ENCODE results near the gene CELSR1. TPM values are rescaled to one million over a fixed set of nuclear protein-coding genes. Genes with fewer than 3 reads are reported as not detected.
"Not testable (repeated sequence)": the region's sequence is repeated elsewhere in the genome, so short reads cannot be mapped to it uniquely, and the experiment has no call there.

CELSR1 gene
- total RNA-seq, 1 donor from 2014 or later = 151 TPM

- DNase-seq (ENCODE audit: low read depth) = peak; percentile 36
Observed at GRCh38 chr22:46484156-46484860, 53.1 kb downstream of the CELSR1 start.

DNA sequence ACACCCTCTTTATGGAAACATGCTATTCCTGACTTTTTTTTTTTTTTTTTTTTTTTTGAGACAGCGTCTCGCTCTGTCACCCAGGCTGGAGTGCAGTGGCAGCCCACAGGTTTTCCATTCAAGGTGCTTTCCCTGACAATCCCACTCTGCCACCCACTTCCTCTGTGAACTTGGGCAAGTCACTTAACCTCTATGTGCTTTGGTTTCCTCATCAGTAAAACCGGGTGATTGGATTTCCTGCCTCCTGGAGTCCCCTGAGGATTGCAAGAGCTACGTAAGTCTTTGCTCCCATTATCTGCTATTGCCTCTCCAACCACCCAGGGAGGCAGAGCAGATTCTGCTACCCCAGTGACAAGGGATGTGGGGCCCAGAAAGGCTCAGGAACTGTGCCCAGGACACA, 54.1 kb downstream of the CELSR1 start:
- DNase-seq (ENCODE audit: low read depth) = peak; percentile 40

DNA sequence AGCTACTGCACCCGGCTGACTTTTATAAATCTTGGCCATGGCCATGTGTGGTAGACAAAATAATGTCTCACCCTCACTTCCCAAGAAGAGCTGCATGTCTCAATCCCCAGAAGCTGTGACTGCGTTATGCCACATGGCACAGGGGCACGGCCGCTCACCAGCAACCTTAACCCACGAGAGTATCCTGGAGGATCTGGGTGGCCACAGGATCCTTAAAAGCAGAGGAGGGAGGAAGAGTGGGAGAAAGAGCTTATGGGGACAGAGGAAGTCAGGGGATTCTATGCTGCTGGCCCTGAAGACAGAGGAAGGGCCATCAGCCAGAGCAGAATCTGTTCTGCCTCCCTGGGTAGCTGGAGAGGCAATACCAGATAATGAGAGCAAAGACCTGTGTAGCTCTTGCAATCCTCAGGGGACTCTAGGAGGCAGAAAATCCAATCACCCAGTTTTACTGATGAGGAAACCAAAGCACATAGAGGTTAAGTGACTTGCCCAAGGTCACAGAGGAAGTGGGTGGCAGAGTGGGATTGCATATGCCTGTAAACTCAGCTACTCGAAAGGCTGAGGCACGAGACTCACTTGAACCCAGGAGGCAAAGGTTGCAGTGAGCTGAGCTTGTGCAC, 55.3 kb downstream of the CELSR1 start:
- no peak for DNase-seq (ENCODE audit: low read depth)

- DNase-seq (ENCODE audit: low read depth) = no peak
Observed at GRCh38 chr22:46481386-46481785, 56.0 kb downstream of the CELSR1 start.

- DNase-seq (ENCODE audit: low read depth) = peak; percentile 53
Observed at GRCh38 chr22:46480396-46480795, 57.0 kb downstream of the CELSR1 start.

- DNase-seq (ENCODE audit: low read depth) = no peak
Observed at GRCh38 chr22:46479046-46479445, 58.4 kb downstream of the CELSR1 start.

DNA sequence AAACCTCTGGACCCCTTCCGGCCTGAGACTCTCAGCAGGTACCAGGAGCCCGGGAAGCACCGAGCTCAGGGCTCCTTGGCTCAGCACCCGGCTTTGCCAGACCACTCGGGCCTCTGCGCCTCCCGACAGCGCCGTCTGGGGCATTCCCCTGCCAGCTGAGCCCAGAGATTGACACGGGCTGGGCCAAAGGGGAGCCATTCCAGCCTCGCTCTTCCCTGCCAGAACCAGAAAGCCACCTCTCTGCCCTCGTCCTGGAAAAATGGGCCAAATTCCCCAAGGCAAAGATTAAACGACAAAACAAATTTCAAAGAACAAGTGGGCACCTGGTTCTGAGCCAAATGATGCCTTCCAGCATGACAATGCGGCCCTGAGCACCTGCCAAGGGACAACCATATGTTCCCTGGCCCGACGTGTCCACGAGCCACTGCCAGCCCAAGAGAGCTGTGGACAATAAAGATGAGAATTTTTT, 59.3 kb downstream of the CELSR1 start:
- DNase-seq (ENCODE audit: low read depth) = no peak

GRCh38 chr22:46476547-46476941, 60.9 kb downstream of the CELSR1 start:
- DNase-seq (ENCODE audit: low read depth) = no peak

DNA sequence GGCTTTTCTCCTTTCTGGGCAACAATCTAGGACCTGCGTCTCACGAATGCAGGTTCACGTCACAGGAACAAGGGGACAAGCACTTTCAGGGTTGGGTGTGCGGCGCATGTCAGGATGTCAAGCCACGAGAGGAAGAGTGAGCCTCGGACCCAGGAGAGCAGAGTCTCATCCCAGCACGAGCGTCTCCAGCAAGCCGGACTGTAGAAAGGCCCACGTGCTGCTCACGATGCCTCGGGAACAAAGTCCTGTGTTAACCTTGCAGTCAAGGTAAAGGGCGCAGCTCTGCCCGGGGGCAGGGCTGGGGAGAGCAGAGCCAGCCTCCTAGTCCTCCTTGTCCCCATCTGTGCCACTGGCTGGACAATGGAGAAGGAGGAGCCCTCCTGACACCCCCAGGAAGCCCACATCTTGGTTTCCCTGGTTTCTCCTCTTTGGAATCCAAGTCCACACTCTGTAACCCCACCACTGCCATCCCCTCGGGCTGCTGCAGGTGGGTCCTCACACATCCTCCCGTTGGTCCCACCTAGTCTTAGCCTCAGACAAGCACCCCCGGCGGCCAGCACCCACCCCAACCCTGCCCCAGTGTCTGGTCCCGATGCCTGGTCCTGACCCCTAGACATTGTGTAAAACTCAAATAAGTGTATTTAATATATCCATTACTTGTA, 63.4 kb downstream of the CELSR1 start:
- DNase-seq (ENCODE audit: low read depth) = no peak

DNA sequence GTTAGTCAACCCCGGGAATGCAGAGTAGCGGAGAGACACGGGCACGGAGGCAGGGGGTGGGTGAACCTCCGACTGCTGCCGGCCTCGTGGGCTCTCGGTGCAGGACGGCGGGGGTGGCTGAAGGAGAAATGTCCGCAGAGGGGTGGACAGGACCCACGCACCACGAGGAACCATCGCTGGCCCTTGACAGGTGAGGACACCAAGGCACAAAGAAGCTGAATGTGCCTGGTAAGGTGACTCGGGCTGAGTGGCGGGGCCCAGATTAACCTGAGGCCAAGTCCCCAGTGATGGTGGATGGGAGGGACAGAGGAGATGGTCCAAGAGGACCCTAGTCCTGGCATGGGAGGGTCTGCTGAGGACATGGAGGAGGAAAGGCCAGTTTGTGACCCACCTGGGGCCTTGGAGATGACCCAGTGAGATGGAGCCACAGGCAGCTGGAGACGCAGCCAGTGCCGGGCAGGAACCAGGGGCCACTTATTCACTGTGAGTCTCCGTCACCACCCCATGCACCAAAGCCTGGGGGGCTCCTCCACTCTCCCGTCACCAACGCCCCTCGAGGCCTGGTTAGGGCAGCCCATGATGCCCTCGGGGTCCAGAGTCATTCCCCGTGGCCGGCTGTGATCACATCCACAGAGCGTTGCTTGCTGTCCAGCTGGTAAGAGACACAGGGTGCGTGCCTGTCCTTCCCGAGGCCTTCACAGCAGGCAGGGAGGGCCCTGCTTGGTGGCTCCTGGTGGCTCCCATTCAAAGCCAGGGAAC, 64.2 kb downstream of the CELSR1 start:
- no peak for DNase-seq (ENCODE audit: low read depth)

DNA sequence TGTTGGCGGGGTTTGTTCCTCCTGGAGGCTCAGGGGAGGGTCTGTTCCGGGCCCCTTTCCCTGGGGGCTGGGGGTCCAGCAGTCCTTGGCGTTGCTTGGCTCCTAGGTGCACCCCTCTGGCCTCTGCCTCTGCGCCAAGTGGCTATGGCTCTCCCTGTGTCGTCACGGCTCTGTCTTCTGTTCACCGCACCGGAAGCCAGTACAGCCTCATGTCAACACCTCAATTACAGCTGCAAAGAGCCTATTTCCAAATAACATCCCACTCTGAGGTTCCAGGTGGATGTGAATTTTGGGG, 64.8 kb downstream of the CELSR1 start:
- DNase-seq (ENCODE audit: low read depth) = no peak

GRCh38 chr22:46471901-46472721, 65.3 kb downstream of the CELSR1 start:
- DNase-seq (ENCODE audit: low read depth) = no peak

DNA sequence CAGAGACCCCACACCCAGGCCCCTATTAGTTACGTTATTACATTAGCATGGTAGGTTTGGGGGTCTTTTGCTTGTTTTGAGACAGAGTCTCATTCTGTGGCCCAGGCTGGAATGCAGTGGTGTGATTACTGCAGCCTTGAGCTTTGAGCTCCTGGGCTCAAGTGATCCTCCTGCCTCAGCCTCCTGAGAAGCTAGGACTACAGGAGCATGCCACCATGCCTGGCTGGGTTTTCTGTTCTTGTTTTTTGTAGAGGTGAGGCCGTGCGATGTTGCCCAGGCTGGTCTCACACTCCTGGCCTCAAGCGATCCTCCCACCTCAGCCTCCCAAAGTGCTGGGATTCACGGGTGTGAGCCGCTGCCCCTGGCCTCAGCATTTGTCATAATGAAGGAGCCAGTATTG, 66.1 kb downstream of the CELSR1 start:
- not testable (repeated sequence) for DNase-seq (ENCODE audit: low read depth)

DNA sequence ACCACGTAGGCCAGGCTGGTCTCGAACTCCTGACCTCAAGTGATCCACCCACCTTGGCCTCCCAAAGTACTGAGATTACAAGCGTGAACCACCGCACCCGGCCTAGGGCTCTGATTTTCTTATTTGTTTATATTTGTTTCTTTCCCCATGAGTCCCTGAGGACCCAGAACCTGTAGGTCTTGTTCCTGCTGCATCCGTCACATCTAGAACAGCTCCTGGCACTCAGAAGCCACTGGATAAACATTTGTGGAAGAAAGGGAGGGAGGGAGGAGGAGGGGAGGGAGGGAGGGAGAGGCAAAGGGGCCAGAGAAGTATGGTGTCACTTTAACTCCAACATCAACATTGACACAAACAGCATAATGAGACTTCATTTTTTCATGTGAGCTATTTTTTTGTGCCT, 67.7 kb downstream of the CELSR1 start:
- no peak for DNase-seq (ENCODE audit: low read depth)

DNA sequence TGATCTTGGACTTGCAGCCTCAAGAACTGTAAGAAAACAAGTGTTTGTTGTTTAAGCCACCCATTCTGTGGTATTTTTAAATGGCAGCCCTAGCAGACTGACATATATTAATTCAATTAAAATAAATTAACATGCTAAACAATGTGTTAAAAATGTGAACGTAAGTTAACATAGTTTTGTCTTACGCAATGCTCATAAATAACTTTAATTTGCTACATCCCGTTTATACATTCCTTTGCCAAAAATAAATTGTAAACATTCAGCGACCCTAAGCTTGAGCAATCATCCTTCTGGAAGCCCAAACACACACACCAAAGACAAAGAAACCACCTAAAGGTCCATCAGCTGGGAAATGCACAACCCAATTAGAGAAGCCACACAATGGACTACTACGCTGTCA, 70.4 kb downstream of the CELSR1 start:
- no peak for DNase-seq (ENCODE audit: low read depth)

- no peak for DNase-seq (ENCODE audit: low read depth)
Observed at GRCh38 chr22:46466255-46466676, 71.2 kb downstream of the CELSR1 start.

GRCh38 chr22:46465793-46466192, 71.6 kb downstream of the CELSR1 start:
- no peak for DNase-seq (ENCODE audit: low read depth)

- DNase-seq (ENCODE audit: low read depth) = no peak
Observed at GRCh38 chr22:46465345-46465720, 72.1 kb downstream of the CELSR1 start.

DNA sequence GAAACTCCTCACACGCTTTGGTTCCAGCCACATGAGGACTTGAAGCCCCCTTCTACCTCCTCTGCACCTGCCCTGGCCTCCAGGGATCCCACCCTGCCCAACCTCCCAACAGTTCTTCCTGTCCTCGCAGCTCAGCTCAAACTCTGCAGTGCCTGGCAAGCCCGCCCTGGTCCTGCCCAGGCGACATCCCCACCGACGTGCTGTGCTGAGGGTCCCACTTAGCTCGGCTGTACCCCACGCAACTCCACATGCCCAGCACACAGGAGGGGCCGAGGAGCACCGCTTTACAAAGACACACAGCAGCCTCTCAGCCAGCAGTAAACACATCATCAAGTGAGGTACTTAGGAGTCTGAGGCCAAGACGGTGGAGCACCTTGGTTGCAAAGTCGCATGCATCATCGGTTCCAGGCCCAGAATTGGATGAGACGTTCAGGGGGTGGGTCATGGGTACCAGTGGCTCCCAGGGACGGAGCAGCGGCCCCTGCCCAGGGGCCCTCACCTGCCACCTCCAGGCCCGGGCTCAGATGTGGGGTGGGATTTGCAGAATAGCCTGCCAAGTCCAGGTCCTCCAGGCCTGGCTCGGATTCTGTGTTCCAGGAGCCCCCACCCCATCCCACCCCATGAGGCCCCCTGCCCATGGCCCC, 72.6 kb downstream of the CELSR1 start:
- DNase-seq (ENCODE audit: low read depth) = no peak

- DNase-seq (ENCODE audit: low read depth) = no peak
Observed at GRCh38 chr22:46464296-46464695, 73.1 kb downstream of the CELSR1 start.

Measured in renal cortical epithelial cell (primary cell).